Smooth muscle cell (in vitro differentiated cells): Measurements from ENCODE around the gene TSPAN5. TPM values are rescaled to one million over a fixed set of nuclear protein-coding genes. Genes with fewer than 3 reads are reported as not detected.

Experiments used
- DNase-seq: peaks from one replicate; lab custom pipeline; 2025; ENCODE audit not compliant: unreplicated experiment; lab: John Stamatoyannopoulos, UW
- H2AFZ ChIP-seq: fragments of 200-600 bp; sonication (generic); 2 replicates; pipeline ENCODE4 v1.6.0; 2016; ENCODE audit warnings: antibody characterized with exemption, low read depth, mild to moderate bottlenecking
- H3F3A ChIP-seq: fragments of 200-600 bp; sonication (generic); 2 replicates; pipeline ENCODE4 v1.6.0; 2017; ENCODE audit warnings: antibody characterized with exemption, low read depth
- H3K27ac ChIP-seq: fragments of 200-600 bp; sonication (generic); 2 replicates; pipeline ENCODE4 v1.5.1; 2016; ENCODE audit warnings: low read depth, mild to moderate bottlenecking
- H3K27me3 ChIP-seq: fragments of 200-600 bp; sonication (generic); 2 replicates; pipeline ENCODE4 v1.6.1; 2016; ENCODE audit warnings: low read depth, mild to moderate bottlenecking
- H3K36me3 ChIP-seq: fragments of 200-600 bp; sonication (generic); 2 replicates; pipeline ENCODE4 v1.5.1; 2016; ENCODE audit warnings: low read depth
- H3K4me1 ChIP-seq: fragments of 200-600 bp; sonication (generic); 2 replicates; pipeline ENCODE4 v1.5.1; 2016; ENCODE audit warnings: low read depth
- H3K4me2 ChIP-seq: fragments of 200-600 bp; sonication (generic); 2 replicates; pipeline ENCODE4 v1.6.0; 2016; ENCODE audit warnings: mild to moderate bottlenecking
- H3K4me3 ChIP-seq: fragments of 200-600 bp; sonication (generic); 2 replicates; pipeline ENCODE4 v1.5.1; 2016; ENCODE audit warnings: mild to moderate bottlenecking
- H3K79me2 ChIP-seq: fragments of 200-600 bp; sonication (generic); 2 replicates; pipeline ENCODE4 v1.6.0; 2016; ENCODE audit warnings: low read depth, mild to moderate bottlenecking
- H3K9ac ChIP-seq: fragments of 200-600 bp; sonication (generic); 2 replicates; pipeline ENCODE4 v1.6.0; 2016; ENCODE audit warnings: low read depth
- H3K9me3 ChIP-seq: fragments of 200-600 bp; sonication (generic); replicated peaks from 2 replicates; pipeline ENCODE4 v1.5.1; 2016; ENCODE audit warnings: low read depth
- H4K20me1 ChIP-seq: fragments of 200-600 bp; sonication (generic); 2 replicates; pipeline ENCODE4 v1.6.0; 2016; ENCODE audit warnings: low read depth
- WGBS: methylation state at CpG from one replicate; pipeline ENCODE4 v1.1.7; 2016; ENCODE audit warnings: low lambda C conversion rate; 5-methylcytosine and 5-hydroxymethylcytosine counted together
- polyA plus RNA-seq: library from polyadenylated mRNA; unstranded; fragments of >200 nt; fragmentation: Nextera tagmentation; extraction: Ambion mirVana; gene quantifications from 2 replicates; pipeline ENCODE4 v1.2.1, GENCODE V29; 2016
- total RNA-seq: library from RNA; depleted of rRNA; stranded (reverse); fragments of >200 nt; gene quantifications from 2 replicates; pipeline ENCODE4 v1.2.3, GENCODE V29; 2014
- TF ChIP-seq, protein P1 (sequence below): fragments of 200-600 bp; sonication (generic); IDR thresholded peaks from 2 replicates; pipeline ENCODE4 v1.5.1; 2017; ENCODE audit warnings: borderline replicate concordance, mild to moderate bottlenecking, antibody characterized with exemption; ENCODE audit not compliant: insufficient read depth, poor library complexity, severe bottlenecking

Gene TSPAN5
- total and polyA plus RNA-seq, 2 experiments from 2014 or later, result 28.3 to 35.8 TPM

DNA sequence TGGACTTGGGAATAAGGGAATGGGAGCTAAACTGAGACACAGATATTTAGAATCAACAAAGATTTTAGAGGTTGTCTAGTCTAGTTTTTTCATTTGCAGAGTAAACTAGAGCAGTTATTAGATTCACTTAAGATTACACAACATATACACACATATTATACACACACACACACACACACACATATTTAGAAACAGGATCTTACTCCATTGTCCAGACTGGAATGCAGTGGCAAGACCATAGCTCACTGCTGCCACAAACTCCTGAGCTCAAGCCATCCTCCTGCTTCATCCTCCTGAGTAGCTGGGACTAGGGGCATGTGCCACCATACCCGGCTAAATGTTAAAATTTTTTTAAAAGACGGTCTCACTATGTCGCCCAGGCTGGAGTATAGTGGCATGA is 127.8 kb downstream of the TSPAN5 start:
- Histone ChIP-seq H3K79me2 (peaks cover 59% of the 10 kb centered on the region), H2AFZ (no peak overlapping the region), H3F3A (peaks cover 19% of the 10 kb centered on the region), H3K27ac (no peak overlapping the region), H3K4me3 (no peak overlapping the region), H3K4me1 (peaks cover 6% of the 10 kb centered on the region), H4K20me1 (peaks cover 53% of the 10 kb centered on the region), H3K36me3 (no peaks in the 10 kb centered on the region), H3K9ac (no peak overlapping the region), H3K9me3 (no peaks in the 10 kb centered on the region), H3K27me3 (no peaks in the 10 kb centered on the region), H3K4me2 (no peak overlapping the region)
- 97% methylated on average over 3 of the region's 3 CpGs for WGBS
- TF ChIP-seq, protein P1, sequence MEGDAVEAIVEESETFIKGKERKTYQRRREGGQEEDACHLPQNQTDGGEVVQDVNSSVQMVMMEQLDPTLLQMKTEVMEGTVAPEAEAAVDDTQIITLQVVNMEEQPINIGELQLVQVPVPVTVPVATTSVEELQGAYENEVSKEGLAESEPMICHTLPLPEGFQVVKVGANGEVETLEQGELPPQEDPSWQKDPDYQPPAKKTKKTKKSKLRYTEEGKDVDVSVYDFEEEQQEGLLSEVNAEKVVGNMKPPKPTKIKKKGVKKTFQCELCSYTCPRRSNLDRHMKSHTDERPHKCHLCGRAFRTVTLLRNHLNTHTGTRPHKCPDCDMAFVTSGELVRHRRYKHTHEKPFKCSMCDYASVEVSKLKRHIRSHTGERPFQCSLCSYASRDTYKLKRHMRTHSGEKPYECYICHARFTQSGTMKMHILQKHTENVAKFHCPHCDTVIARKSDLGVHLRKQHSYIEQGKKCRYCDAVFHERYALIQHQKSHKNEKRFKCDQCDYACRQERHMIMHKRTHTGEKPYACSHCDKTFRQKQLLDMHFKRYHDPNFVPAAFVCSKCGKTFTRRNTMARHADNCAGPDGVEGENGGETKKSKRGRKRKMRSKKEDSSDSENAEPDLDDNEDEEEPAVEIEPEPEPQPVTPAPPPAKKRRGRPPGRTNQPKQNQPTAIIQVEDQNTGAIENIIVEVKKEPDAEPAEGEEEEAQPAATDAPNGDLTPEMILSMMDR, result no peak
- DNase-seq, result no peak

DNA sequence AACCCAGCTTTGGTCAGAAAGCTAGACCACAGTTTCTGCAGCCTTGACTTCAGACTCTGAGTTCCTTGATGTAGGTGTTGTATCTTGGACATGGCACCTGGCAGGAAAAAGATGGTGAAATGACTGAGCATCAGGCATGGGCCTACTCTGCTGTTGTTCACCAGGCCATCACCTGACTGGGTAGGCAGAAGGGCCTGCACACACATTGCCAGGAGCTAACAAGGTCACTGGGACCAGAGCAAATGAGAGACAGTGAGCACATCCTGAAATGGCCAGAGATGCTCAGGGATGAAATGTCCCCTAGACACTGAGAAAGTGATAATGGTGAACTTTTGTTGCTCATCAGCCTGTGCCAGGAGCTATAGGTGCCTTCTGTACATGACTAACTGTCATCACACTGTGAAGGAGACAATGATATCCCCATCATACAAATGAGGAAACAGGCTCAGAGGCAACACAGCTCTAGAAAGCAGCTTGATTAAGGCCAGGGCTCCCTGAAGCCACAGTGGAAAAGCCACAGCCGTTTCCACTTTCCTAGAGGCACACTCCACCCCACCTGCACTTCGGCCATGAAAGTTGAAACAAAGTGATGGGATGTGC is 128.3 kb downstream of the TSPAN5 start:
- H3K4me3 ChIP-seq, result no peak overlapping the region
- no peak overlapping the region for H3K4me2 ChIP-seq
- H3K9ac ChIP-seq, result no peak overlapping the region
- peaks cover 64% of the 10 kb centered on the region for H3K79me2 ChIP-seq
- 89% methylated on average over 2 of the region's 2 CpGs for WGBS
- H4K20me1 ChIP-seq, result peaks cover 55% of the 10 kb centered on the region
- no peaks in the 10 kb centered on the region for H3K36me3 ChIP-seq
- DNase-seq, result no peak
- peaks cover 6% of the 10 kb centered on the region for H3K4me1 ChIP-seq
- no peak overlapping the region for H2AFZ ChIP-seq
- no peak overlapping the region for H3K27ac ChIP-seq
- H3K9me3 ChIP-seq, result no peaks in the 10 kb centered on the region
- TF ChIP-seq, protein P1, result no peak
- no peaks in the 10 kb centered on the region for H3K27me3 ChIP-seq
- H3F3A ChIP-seq, result peaks cover 19% of the 10 kb centered on the region

DNA sequence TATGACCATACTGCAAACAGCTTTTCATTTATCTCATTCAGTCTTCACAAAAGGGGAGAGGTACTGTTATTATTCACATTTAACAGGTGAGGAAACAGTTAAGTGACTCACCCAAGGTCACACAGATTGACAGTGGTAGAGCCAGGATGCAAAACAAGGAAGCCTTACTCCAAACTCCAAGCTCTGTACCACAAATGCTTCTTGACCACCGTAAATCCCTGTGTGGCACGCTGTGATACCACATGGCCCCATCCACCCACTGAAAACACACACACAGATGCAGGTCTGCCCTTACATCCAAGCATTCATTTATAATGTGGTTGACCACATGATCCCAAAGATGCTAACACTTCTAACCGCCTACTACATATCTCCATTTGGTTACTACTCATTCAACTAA is 129.5 kb downstream of the TSPAN5 start:
- H3K27me3 ChIP-seq, result no peaks in the 10 kb centered on the region
- WGBS, result 23% methylated on average over 3 of the region's 3 CpGs

More for the DNA sequence above, 129.5 kb downstream of the TSPAN5 start:
- TF ChIP-seq, protein P1, result no peak
- no peak overlapping the region for H3K27ac ChIP-seq
- H3K4me2 ChIP-seq, result peak overlapping the region; percentile 55
- DNase-seq, result no peak
- H3K4me3 ChIP-seq, result no peak overlapping the region
- H3K9ac ChIP-seq, result no peak overlapping the region
- H4K20me1 ChIP-seq, result peaks cover 60% of the 10 kb centered on the region
- peaks cover 71% of the 10 kb centered on the region for H3K79me2 ChIP-seq
- H3K9me3 ChIP-seq, result no peaks in the 10 kb centered on the region
- no peak overlapping the region for H2AFZ ChIP-seq
- peaks cover 6% of the 10 kb centered on the region for H3K4me1 ChIP-seq
- H3K36me3 ChIP-seq, result no peaks in the 10 kb centered on the region
- H3F3A ChIP-seq, result peaks cover 23% of the 10 kb centered on the region
